HEK293 (cell line): Measurements from ENCODE around the gene TEAD2.

ENCODE experiments used
- CTCF ChIA-PET: fragments of 350-600 bp; formaldehyde crosslinking; extraction: SDS; loops from one replicate; lab custom pipeline; 2021; ENCODE audit warnings: antibody characterized with exemption; lab: Yijun Ruan, JAX
- POLR2A ChIA-PET: fragments of 300-600 bp; formaldehyde crosslinking; extraction: SDS; loops from one replicate; lab custom pipeline; 2020; ENCODE audit warnings: antibody characterized with exemption, inconsistent platforms; lab: Yijun Ruan, JAX
- H3K27ac ChIP-seq: fragments of 200-500 bp; sonication (Bioruptor generic); 2 replicates; pipeline ENCODE4 v1.5.1; 2014; ENCODE audit warnings: low read depth, low read length, control low read depth, inconsistent platforms; ENCODE audit errors: extremely low read depth
- H3K36me3 ChIP-seq, 2 experiments: fragments of 200-500 bp in 1 of 2; sonication (Bioruptor generic) in 1 of 2; 1 replicate in 1 of 2; 2 replicates in 1 of 2; pipeline ENCODE4 v1.5.1; 2014 to 2017; ENCODE audit warnings: inconsistent platforms in 2 of 2, low read length in 2 of 2; ENCODE audit not compliant: control insufficient read depth in 2 of 2, insufficient read depth in 1 of 2
- H3K4me1 ChIP-seq: fragments of 200-500 bp; sonication (Bioruptor generic); 2 replicates; pipeline ENCODE4 v1.5.1; 2014; ENCODE audit warnings: mild to moderate bottlenecking, low read length, inconsistent platforms; ENCODE audit not compliant: control insufficient read depth, insufficient read depth
- H3K4me3 ChIP-seq: 2 replicates; pipeline ENCODE4 v1.5.1; 2011; ENCODE audit warnings: low read depth, mild to moderate bottlenecking, control low read depth, low read length, moderate library complexity
- H3K9me3 ChIP-seq: fragments of 200-500 bp; sonication (Bioruptor generic); 2 replicates; pipeline ENCODE4 v1.5.1; 2014; ENCODE audit warnings: low read depth, low read length, inconsistent platforms; ENCODE audit not compliant: control insufficient read depth, insufficient read depth
- GLI2 ChIP-seq: fragments of 450-650 bp; formaldehyde crosslinking; IDR thresholded peaks from 2 replicates; pipeline ENCODE4; 2017; ENCODE audit warnings: missing biosample characterization, missing genetic modification characterization, low read depth, borderline replicate concordance
- KLF1 ChIP-seq: fragments of 450-650 bp; formaldehyde crosslinking; IDR thresholded peaks from 2 replicates; pipeline ENCODE4 v1.5.1; 2016; ENCODE audit warnings: missing biosample characterization, missing genetic modification characterization
- KLF9 ChIP-seq: fragments of 450-650 bp; formaldehyde crosslinking; IDR thresholded peaks from 2 replicates; pipeline ENCODE4 v1.5.1; 2016; ENCODE audit warnings: missing biosample characterization, missing genetic modification characterization, low read depth
- PRDM1 ChIP-seq: fragments of 450-650 bp; formaldehyde crosslinking; IDR thresholded peaks from 2 replicates; pipeline ENCODE4; 2016; ENCODE audit warnings: missing biosample characterization, missing genetic modification characterization
- SP3 ChIP-seq: fragments of 450-650 bp; formaldehyde crosslinking; IDR thresholded peaks from 2 replicates; pipeline ENCODE4 v1.5.1; 2016; ENCODE audit warnings: missing biosample characterization, missing genetic modification characterization
- ZNF114 ChIP-seq: fragments of 450-650 bp; formaldehyde crosslinking; IDR thresholded peaks from 2 replicates; pipeline ENCODE4 v1.5.0; 2017; ENCODE audit warnings: missing biosample characterization, missing genetic modification characterization
- ZNF211 ChIP-seq: fragments of 450-650 bp; formaldehyde crosslinking; IDR thresholded peaks from 2 replicates; pipeline ENCODE4 v1.5.1; 2016; ENCODE audit warnings: low read depth, missing biosample characterization, missing genetic modification characterization
- ZNF23 ChIP-seq: fragments of 450-650 bp; formaldehyde crosslinking; IDR thresholded peaks from 2 replicates; pipeline ENCODE4 v1.5.1; 2016; ENCODE audit warnings: missing biosample characterization, missing genetic modification characterization, borderline replicate concordance
- ZNF302 ChIP-seq: fragments of 450-650 bp; formaldehyde crosslinking; IDR thresholded peaks from 2 replicates; pipeline ENCODE4 v1.5.1; 2016; ENCODE audit warnings: missing biosample characterization, missing genetic modification characterization, low read depth
- ZNF521 ChIP-seq: fragments of 450-650 bp; formaldehyde crosslinking; IDR thresholded peaks from 2 replicates; pipeline ENCODE4 v1.5.1; 2017; ENCODE audit warnings: missing biosample characterization, mild to moderate bottlenecking, missing genetic modification characterization
- ZNF548 ChIP-seq: fragments of 450-650 bp; formaldehyde crosslinking; IDR thresholded peaks from 2 replicates; pipeline ENCODE4 v1.5.1; 2016; ENCODE audit warnings: missing biosample characterization, missing genetic modification characterization
- ZNF558 ChIP-seq: fragments of 450-650 bp; formaldehyde crosslinking; IDR thresholded peaks from 2 replicates; pipeline ENCODE4 v1.5.1; 2016; ENCODE audit warnings: missing biosample characterization, missing genetic modification characterization
- ZNF660 ChIP-seq: fragments of 450-650 bp; IDR thresholded peaks from 2 replicates; pipeline ENCODE4 v1.5.1; 2018; ENCODE audit warnings: missing biosample characterization, mild to moderate bottlenecking, missing genetic modification characterization
- ZNF76 ChIP-seq: fragments of 450-650 bp; formaldehyde crosslinking; IDR thresholded peaks from 2 replicates; pipeline ENCODE4; 2016; ENCODE audit warnings: low read depth, missing biosample characterization, missing genetic modification characterization, borderline replicate concordance
- ZSCAN30 ChIP-seq: fragments of 450-650 bp; IDR thresholded peaks from 2 replicates; pipeline ENCODE4 v1.5.1; 2018; ENCODE audit warnings: missing biosample characterization, mild to moderate bottlenecking, missing genetic modification characterization, moderate library complexity
- ZXDB ChIP-seq: fragments of 450-650 bp; formaldehyde crosslinking; IDR thresholded peaks from 2 replicates; pipeline ENCODE4 v1.5.1; 2016; ENCODE audit warnings: missing biosample characterization, missing genetic modification characterization
- TF ChIP-seq, protein P1 (sequence below): fragments of 450-650 bp; formaldehyde crosslinking; conservative IDR thresholded peaks from 2 replicates; pipeline ENCODE4 v1.5.1; 2016; ENCODE audit warnings: low read depth, missing biosample characterization, missing genetic modification characterization
- TF ChIP-seq, protein P2 (sequence below): fragments of 450-650 bp; formaldehyde crosslinking; IDR thresholded peaks from 2 replicates; pipeline ENCODE4 v1.5.1; 2017; ENCODE audit warnings: missing biosample characterization, missing genetic modification characterization

Gene TEAD2

DNA sequence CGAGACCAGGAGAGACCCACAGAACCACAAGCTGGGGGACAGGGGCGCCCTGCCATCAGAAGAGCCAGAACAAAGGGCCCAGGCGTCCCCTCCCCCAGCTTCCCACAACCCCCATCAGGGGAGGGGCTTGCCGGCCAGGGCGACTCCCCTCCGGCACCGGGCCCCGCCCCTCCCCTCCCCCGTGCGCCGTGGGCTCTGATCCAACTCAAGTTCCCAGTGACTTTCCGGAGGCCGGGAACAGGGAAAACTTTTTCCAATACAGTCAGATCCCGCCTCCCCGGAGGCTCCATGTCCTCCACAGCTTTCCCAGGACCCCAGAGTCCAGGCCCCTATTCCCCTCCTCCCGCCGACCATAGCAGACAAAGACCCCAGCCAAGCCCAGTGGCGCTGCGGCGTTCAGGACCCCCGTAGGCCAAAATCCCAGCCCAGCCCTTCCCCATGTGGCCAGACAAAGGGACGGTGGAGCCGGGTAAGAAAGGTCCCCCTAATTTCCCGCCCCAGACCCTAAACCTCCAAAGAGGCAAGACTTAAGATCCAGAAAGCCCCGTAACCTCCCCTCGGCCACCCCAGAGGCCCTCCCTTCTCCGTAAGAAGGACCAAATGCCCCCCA lies 673 bp downstream of the TEAD2 start (continued):
- TF ChIP-seq, protein P1, sequence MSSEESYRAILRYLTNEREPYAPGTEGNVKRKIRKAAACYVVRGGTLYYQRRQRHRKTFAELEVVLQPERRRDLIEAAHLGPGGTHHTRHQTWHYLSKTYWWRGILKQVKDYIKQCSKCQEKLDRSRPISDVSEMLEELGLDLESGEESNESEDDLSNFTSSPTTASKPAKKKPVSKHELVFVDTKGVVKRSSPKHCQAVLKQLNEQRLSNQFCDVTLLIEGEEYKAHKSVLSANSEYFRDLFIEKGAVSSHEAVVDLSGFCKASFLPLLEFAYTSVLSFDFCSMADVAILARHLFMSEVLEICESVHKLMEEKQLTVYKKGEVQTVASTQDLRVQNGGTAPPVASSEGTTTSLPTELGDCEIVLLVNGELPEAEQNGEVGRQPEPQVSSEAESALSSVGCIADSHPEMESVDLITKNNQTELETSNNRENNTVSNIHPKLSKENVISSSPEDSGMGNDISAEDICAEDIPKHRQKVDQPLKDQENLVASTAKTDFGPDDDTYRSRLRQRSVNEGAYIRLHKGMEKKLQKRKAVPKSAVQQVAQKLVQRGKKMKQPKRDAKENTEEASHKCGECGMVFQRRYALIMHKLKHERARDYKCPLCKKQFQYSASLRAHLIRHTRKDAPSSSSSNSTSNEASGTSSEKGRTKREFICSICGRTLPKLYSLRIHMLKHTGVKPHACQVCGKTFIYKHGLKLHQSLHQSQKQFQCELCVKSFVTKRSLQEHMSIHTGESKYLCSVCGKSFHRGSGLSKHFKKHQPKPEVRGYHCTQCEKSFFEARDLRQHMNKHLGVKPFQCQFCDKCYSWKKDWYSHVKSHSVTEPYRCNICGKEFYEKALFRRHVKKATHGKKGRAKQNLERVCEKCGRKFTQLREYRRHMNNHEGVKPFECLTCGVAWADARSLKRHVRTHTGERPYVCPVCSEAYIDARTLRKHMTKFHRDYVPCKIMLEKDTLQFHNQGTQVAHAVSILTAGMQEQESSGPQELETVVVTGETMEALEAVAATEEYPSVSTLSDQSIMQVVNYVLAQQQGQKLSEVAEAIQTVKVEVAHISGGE (tag by site-specific recombination) = no peak
- TF ChIP-seq ZNF114 (tag by site-specific recombination) (no peak), SP3 (peak; percentile 72), KLF9 (tag by site-specific recombination) (peak; percentile 71), ZNF302 (tag by site-specific recombination) (no peak), ZSCAN30 (tag by site-specific recombination) (no peak), ZNF548 (tag by site-specific recombination) (no peak), ZNF211 (tag by site-specific recombination) (no peak), ZNF558 (no peak), ZNF660 (no peak), GLI2 (tag by site-specific recombination) (no peak), KLF1 (tag by site-specific recombination) (peak; percentile 84), ZXDB (tag by site-specific recombination) (0 out of 2 replicates have a peak, but pooled peaks have one; percentile 6), ZNF76 (tag by site-specific recombination) (peak; percentile 80; the same call in 1 of the 2 replicates)
- TF ChIP-seq, protein P2, sequence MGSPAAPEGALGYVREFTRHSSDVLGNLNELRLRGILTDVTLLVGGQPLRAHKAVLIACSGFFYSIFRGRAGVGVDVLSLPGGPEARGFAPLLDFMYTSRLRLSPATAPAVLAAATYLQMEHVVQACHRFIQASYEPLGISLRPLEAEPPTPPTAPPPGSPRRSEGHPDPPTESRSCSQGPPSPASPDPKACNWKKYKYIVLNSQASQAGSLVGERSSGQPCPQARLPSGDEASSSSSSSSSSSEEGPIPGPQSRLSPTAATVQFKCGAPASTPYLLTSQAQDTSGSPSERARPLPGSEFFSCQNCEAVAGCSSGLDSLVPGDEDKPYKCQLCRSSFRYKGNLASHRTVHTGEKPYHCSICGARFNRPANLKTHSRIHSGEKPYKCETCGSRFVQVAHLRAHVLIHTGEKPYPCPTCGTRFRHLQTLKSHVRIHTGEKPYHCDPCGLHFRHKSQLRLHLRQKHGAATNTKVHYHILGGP = no peak
- TF ChIP-seq, all 188 proteins: peak for 26

DNA sequence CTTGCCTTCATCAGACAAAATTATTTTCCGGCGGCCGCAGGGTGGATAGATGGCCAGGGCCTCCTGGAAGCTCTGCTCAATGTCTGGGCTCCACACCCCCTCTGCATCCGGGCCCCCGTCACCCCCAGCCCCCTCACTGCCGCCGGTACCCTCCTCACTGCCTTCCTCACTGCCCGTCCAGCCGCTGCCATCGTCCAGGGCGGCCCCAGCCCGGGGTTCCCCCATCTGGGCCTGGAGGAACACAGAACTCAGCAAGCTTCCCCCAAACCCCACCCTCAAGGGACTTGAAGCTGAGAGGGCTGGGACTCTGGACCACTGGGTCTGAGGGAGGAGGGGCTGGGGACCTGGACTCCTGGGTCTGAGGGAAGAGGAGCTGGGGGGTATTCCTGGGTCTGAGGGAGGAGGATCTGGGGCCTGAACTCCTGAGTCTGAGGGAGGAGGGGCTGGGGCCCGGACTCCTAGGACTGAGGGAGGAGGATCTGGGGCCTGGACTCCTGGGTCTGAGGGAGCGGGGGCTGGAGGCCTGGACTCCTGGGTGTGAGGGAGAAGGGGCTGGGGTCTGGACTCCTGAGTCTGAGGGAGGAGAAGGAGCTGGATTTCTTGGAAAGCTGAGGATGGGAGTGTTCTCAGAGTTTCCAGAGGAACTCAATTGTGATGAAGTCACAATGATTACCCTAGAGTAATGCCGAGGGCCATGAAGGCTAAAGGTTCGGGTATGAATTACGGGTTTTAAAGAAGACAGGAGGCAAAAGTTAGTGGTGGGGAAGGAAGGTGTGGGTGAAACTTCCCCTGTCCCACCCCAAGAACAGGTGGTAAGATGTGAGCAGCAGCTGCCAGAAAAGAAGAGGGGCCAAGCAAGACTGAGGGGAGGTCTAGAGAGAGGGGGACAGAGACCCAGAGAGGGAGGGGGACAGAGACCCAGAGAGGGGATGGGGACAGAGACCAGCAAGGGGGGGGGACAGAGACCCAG lies 2.1 kb downstream of the TEAD2 start:
- ChIA-PET POLR2A (interaction anchor here (1.5 kb wide), 1 partner anchor 15 kb away, joined by 5 read pairs; no protein-coding TSS in a partner anchor), CTCF (interaction anchor here (0.6 to 1.7 kb wide), 2 partner anchors 134 to 394 kb away, joined by 3 to 7 read pairs; no protein-coding TSS in a partner anchor)
- Histone ChIP-seq H3K4me3 (no peak overlapping the region), H3K4me1 (peaks cover 14% of the 10 kb centered on the region), H3K36me3 (peaks cover 23 to 29% of the 10 kb centered on the region in 2 experiments)
- no peak for TF ChIP-seq ZNF23
- TF ChIP-seq PRDM1 (tag by site-specific recombination) = 0 out of 2 replicates have a peak, but pooled peaks have one; percentile 17
- TF ChIP-seq ZNF521 = no peak
- TF ChIP-seq, all 188 proteins: peak for 1
- H3K27ac ChIP-seq = 0 out of 2 replicates have a peak overlapping the region, but pooled peaks have one; percentile 17
- H3K9me3 ChIP-seq = no peaks in the 10 kb centered on the region
